Uterus (tissue), 2 donors: ENCODE data around the gene UST.

Experiments
- CTCF ChIP-seq, 4 experiments: fragments of 200-600 bp in 2 of 4; fragments of 450-650 bp in 2 of 4; sonication (generic) in 2 of 4; IDR thresholded peaks; one replicate each; pipeline ENCODE4 v1.5.1; 2016 to 2019; ENCODE audit warnings: antibody characterized with exemption in 4 of 4, mild to moderate bottlenecking in 2 of 4, moderate library complexity in 1 of 4
- POLR2A ChIP-seq, 2 donors: fragments of 450-650 bp; IDR thresholded peaks; one replicate each; pipeline ENCODE4 v1.6.1; 2016; ENCODE audit warnings: antibody characterized with exemption in 2 of 2, mild to moderate bottlenecking in 1 of 2, moderate library complexity in 1 of 2

GRCh38 chr6:148898376-148899014, 151.7 kb downstream of the UST start:
- TF ChIP-seq POLR2A (IDR thresholded peaks at IDR 0.05) (no peak), CTCF (IDR thresholded peaks at IDR 0.05) (no peak)
